ENCODE data around the gene HAGH.

Gene HAGH

GRCh38 chr16:1786242-1787055, 40.2 kb downstream of the HAGH start:
- DNase-seq: no peak

DNA sequence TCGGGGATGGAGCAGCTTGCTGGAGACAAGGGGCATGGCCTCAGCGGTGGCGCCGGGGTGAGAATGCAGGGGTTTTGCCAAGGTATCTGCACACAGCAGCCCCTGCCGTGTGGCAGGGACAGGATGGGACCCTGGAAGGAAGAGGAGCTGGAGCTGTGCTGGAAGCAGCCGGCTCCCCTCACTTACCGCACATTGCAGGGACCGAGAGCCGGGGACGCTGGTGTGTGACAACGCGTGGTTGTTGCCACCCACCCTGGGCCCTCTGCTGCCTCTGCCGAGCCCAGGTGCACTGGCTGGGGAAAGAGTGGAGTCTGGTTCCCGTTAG, 40.8 kb downstream of the HAGH start:
- DNase-seq: no peak

DNA sequence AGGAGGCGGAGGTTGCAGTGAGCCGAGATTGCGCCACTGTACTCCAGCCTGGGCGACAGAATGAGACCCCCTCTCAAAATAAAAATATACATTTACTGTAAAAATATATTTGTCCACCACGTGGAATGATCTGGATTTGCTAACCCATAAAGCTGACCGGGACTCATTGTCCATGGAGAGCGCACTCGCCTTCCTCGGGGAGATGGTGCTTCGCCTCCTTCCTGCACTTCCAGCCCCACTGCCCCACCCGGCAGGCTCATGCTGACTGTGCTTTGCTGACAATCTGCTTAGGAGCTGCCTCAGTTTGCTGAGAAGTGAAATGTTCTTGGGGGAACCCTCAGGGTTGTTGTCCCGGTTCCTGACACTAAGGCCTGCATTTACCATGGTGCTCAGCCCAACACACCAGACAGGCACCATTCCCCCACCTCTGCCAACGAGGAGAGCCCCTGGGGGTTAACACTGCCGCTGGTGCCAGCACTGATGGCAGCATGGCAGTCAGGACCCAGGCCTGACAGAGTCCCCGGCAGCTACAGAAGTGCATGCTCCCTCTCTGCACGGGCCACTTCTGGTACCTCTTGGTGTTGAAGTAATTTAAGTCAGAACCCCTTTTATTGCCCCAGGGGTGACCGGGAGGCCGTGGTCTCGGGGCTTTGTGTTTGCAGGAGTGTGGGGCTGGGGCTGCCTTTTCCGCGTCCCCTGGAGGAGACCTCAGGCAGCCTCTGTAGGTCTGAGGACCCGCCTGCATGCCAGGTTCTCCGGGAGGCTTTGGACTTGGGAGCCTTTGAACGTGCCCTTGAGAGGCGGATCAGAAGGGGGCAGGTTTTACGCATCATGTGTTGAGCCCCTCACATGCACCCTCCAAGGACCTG, 41.4 kb downstream of the HAGH start:
- DNase-seq: no peak

DNA sequence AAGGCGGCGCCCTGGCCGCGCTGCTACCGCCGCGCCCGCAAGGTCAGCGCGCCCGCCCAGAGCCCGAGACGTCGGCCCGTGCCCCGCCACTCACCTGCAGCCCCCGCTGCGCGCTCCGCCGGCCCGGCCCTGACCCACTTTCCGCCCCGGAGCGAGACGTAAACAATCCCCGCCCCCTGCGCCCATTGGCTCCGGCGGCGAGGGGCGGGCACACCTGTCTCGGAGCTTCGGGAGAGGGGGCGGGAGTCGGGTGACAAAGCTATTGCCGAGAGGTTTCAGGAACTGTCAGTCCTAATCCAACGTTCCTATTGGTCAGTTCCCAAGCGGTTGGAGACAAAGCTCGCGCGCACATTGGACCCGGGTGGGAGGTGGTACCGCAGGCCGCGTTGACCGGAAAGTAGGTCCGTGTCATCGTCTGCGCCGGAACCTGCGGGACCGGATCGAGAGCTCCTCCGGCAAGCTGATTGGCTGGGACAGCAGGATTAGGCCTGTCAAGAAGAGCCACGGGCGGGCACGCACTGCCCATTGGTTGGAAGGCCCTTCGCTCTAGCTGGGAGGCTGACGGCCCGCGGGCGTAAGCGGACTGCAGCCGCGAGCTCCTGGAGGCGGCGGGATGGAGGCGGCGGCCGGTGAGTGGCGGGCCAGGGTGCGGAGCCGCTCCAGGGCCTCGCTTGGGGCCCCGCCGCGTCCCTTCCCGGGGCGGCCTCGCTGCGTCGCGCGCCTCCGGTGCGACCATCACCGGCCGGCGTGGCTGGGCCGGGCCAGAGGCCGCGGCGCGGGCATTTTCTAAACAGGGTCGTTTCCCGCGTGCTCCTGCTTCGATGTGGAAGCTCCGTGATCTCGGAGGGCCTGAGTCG, 44.0 kb downstream of the HAGH start, which contains the start of the genes NUBP2 and SPSB3:
Gene NUBP2 (plus strand): TSS at position 553 of the 857 bp plus-strand sequence. CDS start 61 bp downstream, at position 614.
Gene SPSB3 (minus strand): TSS at position 164 of the 857 bp plus-strand sequence. CDS start 1,088 bp downstream, outside the sequence.
- DNase-seq: peak; percentile 100

DNA sequence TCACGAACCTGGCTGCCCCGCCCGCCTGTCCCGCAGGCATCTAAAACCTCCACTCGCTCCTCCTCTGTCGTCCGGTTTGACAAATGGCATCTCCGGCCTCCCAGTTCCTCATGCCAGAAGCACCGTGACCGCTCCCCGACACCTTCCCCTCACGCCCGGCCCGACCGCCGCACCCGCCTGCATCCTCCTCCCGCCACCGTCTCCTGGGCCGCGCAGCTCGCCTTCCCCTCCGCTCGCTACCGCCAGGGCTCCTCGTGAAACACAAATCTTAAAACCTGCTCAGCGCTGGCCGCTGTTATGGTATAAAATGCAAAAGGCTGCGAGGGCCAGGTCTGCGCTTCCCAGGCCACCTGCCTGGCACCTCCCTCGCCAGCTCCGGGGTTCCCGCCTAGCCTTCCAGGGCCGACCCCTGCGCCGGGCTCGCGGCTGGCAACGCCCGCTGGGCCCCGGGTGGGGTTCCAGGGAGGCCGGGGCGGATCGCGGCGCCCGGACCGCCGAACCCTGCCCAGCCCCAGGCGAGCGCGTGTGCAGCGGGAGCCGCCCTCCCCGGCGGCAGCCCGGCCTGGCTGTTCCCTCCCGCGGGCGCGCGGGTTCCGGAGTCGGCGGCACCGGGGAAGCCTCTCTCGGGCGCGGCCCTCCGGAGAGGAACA, 44.7 kb downstream of the HAGH start:
- DNase-seq: peak; percentile 73

DNA sequence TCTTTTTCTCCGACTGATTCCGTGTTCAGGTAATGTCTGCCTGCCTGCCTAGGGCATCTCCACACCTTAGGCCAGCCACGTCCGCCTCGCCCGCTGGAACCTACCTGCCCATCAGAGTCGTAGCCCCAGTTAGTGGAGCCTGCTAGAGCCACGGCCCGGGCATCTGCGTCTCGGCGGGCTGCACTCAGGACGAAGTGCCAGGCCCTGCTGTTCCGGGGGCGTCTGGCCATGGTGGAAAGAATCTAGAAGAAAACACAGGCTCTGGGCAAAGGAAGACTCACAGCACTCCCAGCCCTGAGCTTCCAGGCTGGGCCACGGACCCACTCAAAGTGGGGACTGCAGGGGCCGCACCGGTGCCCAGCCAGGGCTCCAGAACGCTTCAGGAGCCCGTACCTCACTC, 45.4 kb downstream of the HAGH start:
- DNase-seq: no peak

- DNase-seq: no peak
These were observed 46.0 kb downstream of the HAGH start for GRCh38 chr16:1780677-1781072.

DNA sequence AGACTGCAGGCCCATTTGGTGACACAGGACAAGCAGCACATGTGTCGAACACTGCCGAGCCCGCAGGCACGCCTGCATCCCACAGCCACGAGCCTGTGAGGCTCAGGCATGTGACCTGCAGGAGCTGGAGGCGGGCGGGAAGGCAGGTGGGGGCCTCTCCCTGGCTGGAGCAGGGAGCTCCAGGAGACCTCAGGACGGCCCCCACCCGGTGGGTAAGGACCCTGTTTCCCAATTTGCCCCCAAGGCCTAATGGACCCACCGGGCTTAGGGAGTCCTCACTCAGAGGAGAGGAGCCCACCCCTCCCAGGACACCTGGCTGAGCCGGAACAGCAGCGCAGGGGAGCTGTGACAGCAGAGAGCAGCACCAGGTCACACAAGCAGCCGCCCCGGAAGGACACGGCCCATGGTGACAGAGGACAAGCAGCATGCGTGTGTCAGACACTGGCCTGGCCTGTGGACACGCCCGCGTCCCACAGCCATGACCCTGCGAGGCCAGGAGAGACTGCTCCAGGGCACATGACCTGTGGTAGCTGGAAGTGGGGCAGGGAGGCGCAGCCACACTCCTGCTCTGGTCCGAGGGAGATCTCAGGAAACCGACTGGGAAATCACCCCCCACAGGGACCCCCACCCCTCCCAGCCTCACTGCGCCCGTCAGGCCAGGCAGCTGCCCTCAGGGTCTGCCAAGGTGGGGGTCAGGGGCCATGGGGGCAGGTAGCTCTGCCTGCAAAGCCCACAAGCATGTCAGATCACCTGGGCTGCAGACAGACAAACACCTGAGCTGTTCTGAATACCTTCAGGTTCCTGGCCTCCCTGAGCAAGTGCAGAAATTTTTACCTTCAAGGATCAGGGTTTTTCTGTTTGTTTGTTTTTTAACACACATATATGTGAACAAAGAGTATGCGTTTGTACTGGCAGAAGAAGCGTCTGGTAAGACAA, 46.6 kb downstream of the HAGH start:
- DNase-seq: no peak

GRCh38 chr16:1779234-1779701, 47.4 kb downstream of the HAGH start:
- DNase-seq: no peak

- DNase-seq: no peak
These were observed 48.1 kb downstream of the HAGH start for GRCh38 chr16:1778200-1779179.

GRCh38 chr16:1777375-1778199, 49.0 kb downstream of the HAGH start:
- DNase-seq: no peak

DNA sequence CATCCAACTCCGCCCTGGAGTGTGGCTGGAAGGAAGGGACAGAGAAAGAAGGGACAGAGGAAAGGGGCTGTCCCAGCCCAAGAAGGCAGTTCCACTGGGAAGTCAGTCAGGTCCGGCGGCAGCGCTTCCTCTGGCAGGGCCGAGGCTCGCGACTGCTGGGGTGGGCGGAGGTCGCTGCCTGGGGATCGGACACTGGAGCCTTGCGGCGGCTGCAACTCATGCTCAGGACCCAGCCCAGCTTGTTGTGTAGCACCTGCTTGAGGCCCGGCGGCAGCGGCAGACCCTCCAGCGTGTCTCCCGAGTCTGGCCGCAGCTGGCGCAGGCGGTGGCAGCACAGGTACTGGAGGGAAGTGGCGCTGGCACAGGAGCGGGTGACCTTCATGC, 49.6 kb downstream of the HAGH start:
- DNase-seq: no peak

DNA sequence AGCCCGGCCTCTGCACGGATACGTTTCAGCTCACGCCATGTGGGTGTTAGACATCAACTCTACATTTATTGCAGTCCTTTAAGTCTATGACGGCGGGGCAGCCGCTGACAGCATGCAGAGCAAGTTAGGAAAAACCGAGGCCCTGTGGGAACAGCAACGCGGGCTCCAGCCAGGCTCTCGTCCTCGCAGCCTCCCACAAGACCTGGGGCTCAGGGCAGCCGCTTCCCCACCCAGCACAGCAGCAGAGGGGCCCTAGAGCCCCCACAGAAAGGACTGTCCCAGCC, 50.0 kb downstream of the HAGH start:
- no peak for DNase-seq

GRCh38 chr16:1775846-1776671, 50.6 kb downstream of the HAGH start:
- no peak for DNase-seq

DNA sequence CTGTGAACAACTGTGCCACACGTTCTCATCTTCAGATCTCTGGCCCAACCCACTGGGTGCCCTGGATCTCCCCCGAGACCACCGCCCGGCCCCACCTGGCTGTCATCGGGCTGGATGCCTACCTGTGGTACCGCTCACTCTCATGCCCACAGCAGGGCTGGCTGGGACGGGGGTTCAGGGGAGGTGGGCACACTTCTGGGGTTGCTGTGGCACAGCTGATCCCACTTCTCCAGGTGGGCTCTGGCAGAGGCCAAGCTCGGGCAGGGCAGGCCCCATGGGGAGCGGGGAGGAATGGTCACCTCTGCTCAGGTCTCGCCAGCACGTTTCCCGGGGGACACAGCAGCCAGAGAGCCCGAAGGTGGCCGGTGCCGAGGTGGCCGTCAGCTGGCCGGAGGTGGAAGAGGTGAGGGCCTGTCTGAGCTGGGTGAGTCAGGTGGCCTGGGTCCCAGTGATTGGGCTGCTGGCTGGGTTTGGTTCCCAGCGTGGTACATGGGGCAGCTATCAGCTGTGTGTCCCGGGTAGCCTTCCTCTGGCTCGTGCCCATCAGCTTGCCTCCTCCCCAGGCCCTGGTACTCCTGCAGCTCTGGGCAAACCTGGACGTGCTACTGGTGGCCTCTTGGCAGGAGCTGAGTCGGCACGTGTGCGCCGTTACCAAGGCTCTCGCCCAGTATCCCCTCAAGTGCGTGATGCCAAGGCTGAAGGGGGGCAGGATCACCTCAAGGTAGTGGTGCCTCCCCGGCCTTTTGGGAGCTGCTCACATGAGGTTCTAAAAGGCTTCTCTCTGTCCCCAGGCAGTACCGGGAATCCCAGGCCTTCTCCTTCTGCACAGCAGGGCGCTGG, 51.4 kb downstream of the HAGH start:
- no peak for DNase-seq

GRCh38 chr16:1774448-1774780, 52.2 kb downstream of the HAGH start:
- DNase-seq: no peak

DNA sequence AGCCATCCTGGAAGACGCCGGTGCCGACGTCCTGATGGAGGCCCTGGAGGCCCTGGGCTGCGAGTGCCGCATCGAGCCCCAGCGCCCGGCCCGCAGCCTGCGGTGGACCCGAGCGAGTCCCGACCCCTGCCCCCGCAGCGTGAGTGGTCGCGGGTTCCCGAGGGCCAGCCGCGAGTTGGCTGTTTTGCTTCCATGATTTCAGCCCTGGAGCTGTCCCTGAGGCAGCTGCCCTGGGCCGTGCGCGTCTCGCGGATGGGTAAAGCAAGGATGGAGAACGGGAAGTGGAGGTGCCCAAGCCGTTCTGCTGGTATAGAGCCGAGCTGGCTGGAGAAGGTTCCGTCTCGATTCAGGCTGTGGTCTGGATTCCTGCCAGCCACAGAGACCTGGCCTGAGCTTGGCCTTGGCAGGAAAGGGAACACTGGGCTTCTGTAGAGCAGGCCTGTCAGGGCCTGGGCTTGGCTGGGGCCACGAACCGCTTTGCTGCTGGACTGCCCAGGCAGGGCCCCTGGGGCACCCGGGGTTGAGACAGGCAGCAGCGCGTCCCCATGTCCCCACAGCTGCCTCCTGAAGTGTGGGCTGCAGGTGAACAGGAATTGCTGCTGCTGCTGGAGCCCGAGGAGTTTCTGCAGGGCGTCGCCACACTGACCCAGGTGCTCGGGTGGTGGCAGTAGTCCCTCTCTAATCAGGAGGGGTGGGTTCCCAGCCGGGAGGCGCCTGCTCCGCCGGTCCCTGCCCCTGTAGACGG, 52.8 kb downstream of the HAGH start:
- peak; percentile 53 for DNase-seq
